Endothelial cell of umbilical vein (primary cell): ENCODE data around the gene TMEM61.

ENCODE experiments used
- CTCF ChIP-seq, 2 donors: IDR thresholded peaks; 1 replicate in 1 of 2; 2 replicates in 1 of 2; pipeline ENCODE4 v1.5.1; 2011; ENCODE audit warnings: low read length in 2 of 2, mild to moderate bottlenecking in 2 of 2, moderate library complexity in 2 of 2, control low read depth in 1 of 2, inconsistent platforms in 1 of 2, low read depth in 1 of 2; ENCODE audit not compliant: insufficient read depth in 1 of 2; ENCODE audit errors: extremely low read depth in 1 of 2
- EZH2 ChIP-seq: IDR thresholded peaks from 2 replicates; pipeline ENCODE4 v1.6.1; 2012; ENCODE audit warnings: borderline replicate concordance, low read depth, mild to moderate bottlenecking, moderate library complexity, low read length, inconsistent platforms; ENCODE audit not compliant: severe bottlenecking
- GATA2 ChIP-seq: IDR thresholded peaks from 2 replicates; pipeline ENCODE4 v1.7.0; 2011; ENCODE audit warnings: low read depth, mild to moderate bottlenecking, moderate library complexity, mixed read lengths, low read length; ENCODE audit not compliant: insufficient read length, insufficient read depth
- MAX ChIP-seq: IDR thresholded peaks from 2 replicates; pipeline ENCODE4 v1.6.1; 2011; ENCODE audit not compliant: insufficient read depth, insufficient read length
- MYC ChIP-seq: IDR thresholded peaks from one replicate; pipeline ENCODE4 v1.6.1; 2011; ENCODE audit warnings: mild to moderate bottlenecking, low read depth, low read length
- POLR2A ChIP-seq: IDR thresholded peaks from 2 replicates; pipeline ENCODE4 v1.6.1; 2012; ENCODE audit warnings: low read depth, mild to moderate bottlenecking, control low read depth, low read length
- POLR2AphosphoS5 ChIP-seq: IDR thresholded peaks from 2 replicates; pipeline ENCODE4 v1.6.1; 2012; ENCODE audit warnings: low read depth, mild to moderate bottlenecking, control low read depth, low read length, moderate library complexity; ENCODE audit not compliant: insufficient read depth

- TF ChIP-seq POLR2A (no peak), CTCF (IDR thresholded peaks at IDR 0.05; ENCODE audit: extremely low read depth in 1 of 2, insufficient read depth in 1 of 2, low read depth in 1 of 2, low read length in 2 of 2) (no peak), EZH2 (peak; percentile 82), MAX (no peak), GATA2 (no peak), POLR2AphosphoS5 (no peak), MYC (no peak)
Measured at GRCh38 chr1:54996869-54997710, 16.7 kb downstream of the TMEM61 start.
